Activated gamma-delta T cell treated with Interleukin-2 at 50 U/mL for 16 hours (primary cell): ENCODE data around the gene CCL16.
A peak's percentile ranks its signal among the peaks of the same experiment; 100 is the strongest.
"Not testable (repeated sequence)": the region's sequence is repeated elsewhere in the genome, so short reads cannot be mapped to it uniquely, and the experiment has no call there.

Source experiments
- DNase-seq: peaks from one replicate; pipeline ENCODE4 v3.0.0-alpha.2; 2020

CCL16 gene

DNA sequence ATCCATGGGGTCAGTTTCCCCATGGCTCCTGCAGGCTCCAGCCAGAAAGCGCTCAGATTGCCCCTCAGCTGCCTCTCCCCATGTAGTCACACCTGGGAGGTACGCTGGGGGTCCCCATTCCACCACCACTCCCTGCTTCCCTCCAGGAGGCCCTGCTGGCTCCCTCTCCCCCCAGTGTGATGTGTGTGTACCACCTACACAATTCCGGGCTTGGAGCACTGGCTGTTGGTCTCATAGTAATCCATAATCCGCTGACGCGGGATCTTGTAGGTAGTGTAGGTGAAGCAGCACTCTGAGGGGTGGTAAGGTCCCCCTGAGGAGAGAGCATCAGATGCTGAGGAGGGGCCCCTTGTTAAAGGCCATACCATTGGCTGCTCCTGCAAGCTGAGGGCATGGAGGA lies 2.8 kb upstream of the CCL16 start:
- no peak for DNase-seq

DNA sequence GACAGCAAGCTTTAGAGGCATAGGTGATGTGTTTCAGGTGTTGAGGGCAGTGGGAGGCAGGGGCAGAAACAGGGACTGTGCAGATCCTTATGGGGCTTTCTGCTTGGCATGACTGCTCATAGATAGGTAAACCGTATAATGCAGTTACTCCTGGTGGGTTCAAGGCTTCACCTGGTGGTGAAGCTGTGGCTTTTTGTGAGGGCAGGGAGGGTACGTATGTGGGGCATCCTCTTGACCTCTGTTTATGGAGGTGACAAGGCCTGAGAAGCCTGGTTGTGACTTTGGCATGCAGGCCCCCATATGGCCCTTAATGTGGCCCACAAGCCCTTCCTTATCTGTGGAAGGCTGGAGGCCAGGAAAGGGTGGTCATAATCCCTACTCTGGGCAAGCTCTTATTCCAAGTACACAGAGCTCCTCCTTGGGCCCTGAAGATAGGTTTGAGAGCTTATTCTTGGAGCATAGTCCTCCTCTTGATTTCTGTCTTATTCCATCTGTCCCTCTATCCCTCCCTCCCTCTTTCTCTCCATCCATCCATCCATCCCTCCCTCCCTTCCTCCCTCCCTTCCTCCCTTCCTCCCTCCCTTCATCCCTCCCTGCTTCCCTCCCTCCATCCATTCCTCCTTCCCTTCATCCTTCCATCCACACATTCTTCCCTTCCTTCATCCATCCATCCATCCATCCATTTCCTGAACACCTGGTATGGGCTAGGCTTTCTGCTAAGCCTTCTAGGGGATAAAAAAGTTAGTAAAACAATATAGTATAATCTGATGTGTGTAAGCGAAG lies 1.3 kb upstream of the CCL16 start:
- DNase-seq = no peak

DNA sequence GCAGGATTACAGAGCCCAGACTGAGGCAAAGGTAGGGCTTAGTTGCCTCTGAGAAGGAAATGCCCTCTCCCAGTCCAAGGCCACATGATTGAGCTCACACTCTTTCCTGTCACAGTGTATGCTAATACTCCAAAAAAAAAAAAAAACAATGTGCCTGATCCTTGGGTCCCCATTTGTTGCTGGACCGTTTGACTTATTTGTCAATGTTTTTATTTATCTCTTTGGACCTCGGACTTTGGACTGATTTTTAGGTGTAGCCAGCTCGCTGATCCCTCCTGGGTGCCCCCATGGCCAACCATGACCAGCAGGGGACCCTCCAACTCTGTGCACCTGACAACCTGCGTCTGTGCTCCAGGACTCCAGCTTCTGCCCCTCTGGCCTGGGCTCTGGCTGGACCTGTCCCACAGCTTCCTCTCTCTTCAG lies 622 bp upstream of the CCL16 start:
- no peak for DNase-seq

DNA sequence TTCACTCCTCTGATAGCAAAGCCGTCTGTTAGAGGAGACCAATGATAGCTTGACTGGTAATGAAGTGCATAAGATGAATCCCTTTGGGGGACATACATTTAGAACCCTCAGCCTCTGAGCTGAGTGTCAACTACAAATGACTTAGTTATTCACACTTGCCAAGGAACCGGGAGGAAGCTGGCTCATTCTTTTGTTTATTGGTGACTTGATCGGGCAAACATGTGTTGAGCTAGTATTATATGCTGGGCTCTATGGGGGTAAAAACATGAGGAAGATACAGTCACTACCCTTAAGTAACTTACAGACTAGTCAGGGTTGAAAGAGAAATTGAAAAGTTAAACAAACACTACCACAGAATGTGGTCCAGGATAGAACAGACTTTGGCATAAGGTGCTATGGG lies 3.0 kb downstream of the CCL16 start:
- no peak for DNase-seq

DNA sequence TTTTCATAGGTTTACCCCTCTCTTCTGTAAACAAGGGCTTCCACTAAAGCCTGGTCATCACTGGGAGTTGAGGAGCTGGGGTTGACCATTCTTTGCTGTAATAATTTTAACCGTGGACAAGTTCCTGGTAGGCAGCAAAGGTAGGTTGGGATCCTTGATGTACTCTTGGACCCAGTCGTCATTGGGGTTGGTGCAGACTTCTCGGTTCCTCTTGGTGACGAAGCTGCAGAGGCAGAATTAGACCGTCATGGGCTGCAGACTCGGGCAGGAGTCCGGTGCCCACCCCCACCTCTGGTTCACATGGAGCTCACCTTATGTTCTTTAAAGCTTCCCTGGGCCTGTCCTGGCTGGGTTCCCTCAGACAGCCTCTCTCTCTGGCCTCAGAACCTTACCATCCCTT lies 3.8 kb downstream of the CCL16 start:
- DNase-seq = no peak

DNA sequence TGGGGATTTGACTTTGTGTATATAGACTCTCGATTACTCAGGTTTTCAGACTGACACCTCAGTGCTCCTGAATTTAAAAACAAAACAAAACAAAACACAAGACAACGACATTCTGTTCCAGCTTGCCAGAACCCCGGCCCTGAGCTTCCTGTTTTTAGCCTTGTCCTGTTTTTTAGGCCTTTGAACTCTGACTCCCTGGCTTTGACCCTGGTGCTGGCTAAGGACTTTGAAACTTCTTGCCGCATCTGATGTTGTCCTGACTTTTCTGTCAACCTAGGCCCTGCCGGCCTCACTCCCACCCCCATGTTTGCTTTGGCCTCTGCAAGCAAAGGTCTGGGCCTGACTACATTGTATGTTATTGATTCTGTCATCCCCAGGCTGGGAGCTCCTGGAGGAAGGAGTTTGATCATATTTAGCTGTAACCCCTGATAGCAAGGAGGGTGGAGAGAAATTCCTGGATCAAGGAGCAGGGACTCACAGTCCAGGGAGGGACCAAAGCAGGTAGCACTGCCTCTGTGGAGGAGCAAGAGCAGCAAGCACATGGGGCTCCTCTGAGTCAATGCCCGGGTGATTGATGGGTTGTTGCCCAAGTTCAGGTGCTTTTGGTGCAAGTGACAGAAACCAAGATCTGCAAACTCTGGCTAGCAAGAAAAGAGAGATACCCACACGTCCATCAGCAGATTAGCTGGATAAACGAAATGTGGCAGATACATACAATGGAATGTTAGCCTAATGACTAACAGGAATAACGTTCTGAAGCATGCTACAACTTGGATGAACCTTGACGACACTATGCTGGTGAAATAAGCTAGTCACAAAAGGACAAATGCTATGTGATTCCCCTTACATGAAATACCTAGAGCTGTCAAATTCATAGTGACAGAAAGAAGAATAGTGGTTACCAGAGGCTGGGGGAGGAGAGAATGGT lies 7.7 kb downstream of the CCL16 start:
- no peak for DNase-seq

DNA sequence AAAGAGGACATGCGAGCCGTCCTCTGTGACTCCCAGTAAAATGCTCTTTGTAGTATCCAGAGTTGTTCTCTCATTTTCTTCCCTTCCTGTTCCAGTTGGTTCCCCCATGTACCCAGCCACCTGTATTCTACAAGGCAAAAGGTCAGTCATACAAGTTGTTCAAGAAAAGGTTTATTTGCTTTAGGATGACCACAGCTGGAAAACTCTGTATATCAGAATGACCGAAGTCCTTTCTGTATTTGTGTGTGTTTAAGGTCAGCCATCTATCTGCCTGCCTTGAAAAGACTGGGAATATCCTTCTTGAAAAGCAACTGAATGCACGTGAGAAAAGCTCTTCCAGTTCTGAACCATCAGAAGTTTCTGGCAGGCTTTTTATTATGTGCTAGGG lies 8.4 kb downstream of the CCL16 start:
- DNase-seq = no peak

DNA sequence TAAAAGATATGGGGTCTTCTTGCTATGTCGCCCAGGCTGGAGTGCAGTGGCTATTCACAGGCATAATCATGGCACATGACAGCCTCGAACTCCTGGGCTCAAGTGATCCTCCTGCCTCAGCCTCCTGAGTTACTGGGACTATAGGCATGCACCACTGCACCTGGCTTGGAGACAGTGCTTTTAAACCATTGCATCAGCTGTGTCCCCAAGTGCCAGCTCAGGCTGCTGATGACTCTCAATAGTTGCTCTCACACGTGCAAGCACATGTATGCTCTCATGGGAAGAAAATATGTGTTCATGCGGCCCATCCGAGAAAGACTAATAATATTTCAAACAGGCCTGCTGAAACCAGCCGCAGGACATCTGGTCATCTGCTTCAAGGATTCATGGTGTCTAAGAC lies 8.8 kb downstream of the CCL16 start:
- no peak for DNase-seq

DNA sequence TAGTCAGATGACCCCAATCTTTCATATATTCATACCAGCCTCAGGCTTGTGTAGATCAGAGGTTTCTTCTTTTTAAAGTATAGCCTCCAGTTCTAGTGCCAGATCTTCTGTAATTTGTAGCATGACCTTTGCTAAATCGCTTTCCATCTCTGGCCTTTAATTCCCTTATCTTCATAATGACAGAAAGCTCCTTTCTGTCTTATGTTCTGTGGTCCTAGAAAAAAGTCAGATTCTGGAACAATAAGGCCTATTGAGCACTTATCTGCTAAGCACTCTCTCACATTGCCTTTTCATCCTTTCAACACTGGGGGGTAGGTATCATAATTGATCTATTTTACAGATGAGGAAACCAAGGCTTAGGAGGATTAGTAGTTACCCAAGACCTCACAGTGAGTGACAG lies 9.2 kb downstream of the CCL16 start:
- DNase-seq = no peak

DNA sequence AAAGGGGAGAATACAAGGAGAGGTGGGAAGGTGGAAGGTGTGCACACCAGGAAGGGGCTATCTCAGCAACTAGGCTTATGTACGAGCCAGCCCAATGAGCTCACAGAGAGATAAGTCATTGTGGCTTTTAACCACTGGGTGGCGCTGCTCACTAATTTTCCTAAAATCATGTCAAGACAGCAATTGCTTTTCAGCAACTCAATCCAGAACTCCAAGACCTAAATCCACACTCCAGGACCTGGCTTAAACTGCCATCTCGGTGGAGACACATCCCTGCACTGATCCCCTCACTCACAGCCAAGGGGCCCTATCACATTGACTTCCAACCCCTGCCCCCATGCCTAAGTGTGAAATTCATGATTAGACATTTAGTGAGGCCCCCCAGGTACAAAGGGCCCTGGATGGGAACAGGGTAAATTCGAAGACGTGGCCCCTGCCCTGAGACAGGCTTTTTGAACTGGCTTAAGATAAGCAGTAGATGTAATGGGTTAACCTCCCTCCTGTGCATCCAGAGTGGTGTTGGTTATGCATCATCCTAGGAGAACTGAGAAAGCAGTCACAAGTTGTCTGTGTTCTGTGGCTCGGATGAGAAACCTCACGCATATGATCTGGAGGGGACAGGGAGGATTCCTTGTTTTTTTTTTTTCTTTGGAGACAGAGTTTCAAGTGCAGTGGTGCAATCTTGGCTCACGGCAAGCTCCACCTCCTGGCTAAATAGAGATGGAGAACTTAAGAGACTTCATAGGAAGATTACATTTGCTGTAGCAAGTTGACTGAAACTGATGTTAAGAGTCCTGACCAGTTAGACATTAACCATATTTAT lies 11.5 kb downstream of the CCL16 start:
- DNase-seq = peak; percentile 81

DNA sequence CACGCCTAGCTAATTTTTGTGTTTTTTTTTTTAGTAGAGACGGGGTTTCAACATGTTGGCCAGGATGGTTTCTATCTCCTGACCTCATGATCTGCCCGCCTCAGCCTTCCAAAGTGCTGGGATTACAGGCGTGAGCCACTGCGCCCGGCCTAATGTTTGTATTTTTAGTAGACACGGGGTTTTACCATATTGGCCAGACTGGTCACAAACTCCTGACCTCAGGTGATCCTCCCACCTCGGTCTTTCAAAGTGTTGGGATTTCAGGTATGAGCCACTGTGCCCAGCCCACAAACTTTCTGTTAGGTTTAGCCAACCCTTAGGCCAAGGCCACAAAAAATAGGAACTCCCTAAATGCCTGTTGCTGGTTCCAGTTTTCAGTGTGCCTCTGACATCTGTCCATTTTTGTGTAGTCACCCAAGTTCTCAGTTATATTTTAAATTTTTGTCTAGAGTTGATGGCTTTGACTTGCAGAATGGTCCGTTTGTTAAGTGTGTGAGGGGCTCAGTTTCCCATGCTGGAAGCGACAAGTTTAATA lies 12.7 kb downstream of the CCL16 start:
- no peak for DNase-seq

DNA sequence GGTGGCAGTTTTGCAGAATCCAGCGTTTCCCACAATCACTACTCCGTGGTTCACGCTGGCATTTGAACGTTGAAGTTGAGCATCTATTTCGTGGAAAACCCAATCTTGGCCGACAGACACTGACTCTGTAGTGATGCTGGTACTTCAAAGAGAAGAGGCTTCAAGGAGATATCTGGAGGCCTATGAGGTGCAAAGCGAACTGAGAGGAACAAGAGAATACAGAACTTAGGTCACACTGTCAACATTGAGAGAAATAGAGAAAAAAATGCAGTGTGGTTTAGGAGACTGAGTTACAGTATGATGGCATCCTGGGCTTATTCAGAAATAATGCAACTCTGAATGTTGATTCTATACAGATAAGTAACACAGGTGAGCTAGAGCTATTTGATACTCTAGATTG lies 16.0 kb downstream of the CCL16 start:
- no peak for DNase-seq

DNA sequence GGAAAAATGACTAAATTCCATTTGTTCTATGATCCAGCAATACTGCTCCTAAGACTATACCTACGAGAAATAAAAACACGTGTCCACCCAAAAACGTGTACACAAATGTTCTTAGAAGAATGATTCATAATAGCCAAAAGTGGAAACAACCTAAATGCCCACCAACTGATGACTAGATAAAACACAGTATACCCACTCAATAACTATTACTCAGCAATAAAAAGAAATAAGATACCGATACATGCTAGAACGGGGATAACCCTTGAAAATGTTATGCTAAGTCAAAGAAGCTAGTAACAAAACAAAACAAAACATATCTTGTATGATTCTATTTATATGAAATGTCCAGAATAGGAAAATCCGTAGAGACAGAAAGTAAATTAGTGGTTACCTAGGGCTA lies 17.6 kb downstream of the CCL16 start:
- DNase-seq = no peak

DNA sequence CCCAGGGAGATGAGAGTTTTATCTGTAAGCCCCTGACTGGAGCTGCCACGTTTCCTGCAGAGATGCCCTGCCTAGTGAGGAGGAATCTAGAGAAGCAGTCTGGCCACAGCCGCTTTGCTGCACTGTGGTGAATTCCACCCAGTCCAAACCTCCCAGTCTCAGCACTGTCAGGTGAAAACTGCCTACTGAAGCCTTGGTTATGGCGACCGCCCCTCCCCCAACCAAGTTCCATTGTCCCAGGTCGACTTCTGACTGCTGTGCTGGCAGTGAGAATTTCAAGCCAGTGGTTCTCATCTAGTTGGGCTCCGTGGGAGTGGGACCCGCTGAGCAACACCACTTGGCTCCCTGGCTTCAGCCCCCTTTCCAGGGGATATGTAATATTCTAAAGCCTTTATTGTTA lies 27.6 kb downstream of the CCL16 start:
- DNase-seq = no peak

DNA sequence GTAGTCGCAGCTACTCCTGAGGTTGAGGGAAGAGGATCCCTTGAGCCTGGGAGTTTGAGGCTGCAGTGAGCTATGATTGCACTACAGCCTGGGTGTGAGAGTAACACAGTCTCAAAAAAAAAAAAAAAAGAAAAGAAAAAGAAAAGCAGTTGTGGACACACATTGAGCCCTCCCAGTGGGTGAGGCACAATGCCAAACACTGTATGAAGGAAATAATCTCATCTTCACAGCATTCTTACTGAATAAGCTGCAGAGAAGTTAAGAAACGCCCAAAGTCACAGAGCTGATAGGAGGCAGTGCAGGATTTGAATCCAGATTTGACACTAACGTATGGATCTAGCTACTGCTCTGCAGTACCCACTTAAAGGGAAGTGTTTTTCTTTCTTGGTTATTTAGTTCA lies 31.9 kb downstream of the CCL16 start:
- DNase-seq = no peak

DNA sequence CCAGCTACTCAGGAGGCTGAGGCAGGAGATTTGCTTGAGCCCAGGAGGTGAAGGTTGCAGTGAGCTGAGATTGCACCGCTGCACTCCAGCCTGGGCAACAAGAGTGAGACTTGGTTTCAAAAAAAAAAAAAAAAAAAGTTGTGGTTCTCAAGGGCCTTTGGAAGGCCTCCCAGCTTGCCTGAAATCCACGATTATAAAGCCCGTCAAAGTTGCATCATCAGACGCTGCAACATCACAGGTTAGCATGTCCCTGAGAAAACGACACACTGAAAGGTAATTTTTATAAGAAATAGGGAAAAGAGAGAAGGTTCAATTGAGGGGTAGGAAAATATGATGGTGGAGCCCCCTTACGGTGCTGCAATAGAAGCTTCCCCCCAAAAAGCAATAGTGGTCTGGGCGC lies 33.2 kb downstream of the CCL16 start:
- no peak for DNase-seq

DNA sequence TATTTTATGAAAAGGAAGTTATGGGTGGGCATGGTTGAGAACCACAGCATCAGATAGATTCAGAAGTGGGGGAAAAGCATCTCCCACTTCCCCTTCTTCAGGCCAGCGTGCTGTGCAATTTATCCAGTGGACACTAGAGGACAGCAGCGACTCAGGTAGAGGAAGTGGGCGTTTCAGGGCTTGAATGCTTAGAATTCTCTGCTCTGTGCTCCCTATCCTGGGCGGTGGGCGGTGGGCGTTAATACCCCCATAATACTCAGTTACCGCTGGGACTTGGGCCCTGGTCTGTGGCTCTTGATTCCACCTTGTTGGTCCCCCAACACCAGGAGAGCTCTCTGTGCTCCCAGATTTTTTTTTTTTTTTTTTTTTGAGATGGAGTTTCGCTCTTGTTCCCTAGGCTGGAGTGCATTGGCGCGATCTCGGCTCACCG lies 34.1 kb downstream of the CCL16 start:
- DNase-seq = peak; percentile 62

DNA sequence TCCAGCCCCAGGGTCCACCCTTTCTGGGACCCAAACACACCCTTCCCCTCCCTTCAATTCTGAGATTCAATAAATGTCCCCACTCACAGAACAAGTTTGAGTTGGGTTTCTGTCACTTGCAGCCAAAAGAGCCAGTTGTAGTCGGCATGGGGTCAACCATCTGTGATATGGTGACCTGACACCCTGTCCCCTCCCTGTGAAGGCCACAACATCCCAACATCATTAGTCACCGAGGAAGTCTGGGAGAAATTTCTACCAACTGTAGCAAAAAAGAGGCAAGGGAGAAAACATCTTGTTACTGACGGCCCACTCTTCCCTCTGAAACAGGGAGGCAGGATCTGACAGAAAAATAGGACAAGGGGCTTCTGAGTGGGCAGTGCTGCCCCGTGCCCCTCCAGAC lies 37.1 kb downstream of the CCL16 start:
- DNase-seq = no peak

DNA sequence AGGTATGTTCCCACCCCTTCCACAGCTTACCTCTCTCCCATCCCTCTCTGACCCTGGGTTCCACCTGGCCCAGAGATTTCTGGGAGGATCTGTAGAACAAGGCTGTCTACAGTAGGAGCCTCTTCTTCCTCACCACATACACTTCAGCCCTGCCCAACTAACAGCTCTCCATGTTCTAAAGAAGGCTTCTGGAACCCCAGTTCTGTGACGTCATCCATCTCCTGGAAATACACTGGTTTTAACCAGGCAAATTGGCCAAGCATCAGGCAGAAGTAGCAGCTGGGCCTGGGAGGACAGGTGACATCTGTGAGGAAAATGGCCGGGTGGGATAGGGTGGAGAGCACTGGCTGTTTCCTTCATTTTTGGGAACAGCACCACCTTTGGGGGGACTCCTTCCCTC lies 37.8 kb downstream of the CCL16 start, which contains the start of gene LYZL6:
TSS of gene LYZL6 (minus strand) at position 177 of the 400 bp plus-strand sequence. CDS start 4,357 bp downstream, outside the sequence.
- DNase-seq = no peak

DNA sequence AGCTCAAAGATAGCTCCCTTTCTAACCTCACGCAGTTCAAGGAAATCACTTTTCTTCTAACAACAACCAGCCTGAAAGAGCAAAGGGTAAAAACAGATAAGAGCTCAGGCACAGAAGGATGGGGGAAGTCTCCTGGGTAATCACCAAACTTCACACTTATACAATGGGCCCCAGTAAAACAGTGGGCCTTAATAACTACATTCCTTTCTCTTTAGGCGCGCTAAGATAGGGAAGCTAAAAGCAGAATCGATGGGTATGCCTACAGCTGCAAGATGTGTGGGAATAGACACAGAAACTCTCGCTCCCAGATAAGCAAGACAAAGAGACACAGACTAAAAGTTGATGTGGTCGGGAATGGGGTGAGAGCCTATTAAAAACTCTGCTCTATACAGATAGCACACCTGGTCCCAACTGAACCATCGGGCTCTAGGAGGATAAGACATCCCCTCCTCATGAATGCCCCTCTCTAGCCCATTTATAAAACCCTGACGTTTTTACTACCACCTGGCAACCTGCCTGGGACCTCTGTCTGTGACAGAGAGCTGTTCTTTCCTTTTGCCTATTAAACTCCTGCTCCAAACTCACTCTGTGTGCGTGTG lies 38.6 kb downstream of the CCL16 start:
- no peak for DNase-seq

DNA sequence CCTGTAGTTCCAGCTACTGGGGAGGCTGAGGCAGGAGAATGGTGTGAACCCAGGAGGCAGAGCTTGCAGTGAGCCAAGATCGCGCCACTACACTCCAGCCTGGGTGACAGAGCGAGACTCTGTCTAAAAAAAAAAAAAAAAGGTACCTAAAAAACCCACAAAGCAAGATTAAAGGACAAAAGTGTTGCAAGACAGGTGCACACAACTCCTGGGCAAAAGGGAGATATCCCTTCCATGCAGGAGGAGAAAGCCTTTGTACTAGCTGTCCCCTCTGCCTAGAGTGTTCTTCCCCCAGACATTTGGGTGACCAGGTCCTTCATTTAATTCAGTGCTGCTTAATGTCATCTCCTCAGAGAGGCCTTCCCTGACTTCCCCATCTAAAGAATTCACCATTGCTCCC lies 42.8 kb downstream of the CCL16 start:
- not testable (repeated sequence) for DNase-seq

DNA sequence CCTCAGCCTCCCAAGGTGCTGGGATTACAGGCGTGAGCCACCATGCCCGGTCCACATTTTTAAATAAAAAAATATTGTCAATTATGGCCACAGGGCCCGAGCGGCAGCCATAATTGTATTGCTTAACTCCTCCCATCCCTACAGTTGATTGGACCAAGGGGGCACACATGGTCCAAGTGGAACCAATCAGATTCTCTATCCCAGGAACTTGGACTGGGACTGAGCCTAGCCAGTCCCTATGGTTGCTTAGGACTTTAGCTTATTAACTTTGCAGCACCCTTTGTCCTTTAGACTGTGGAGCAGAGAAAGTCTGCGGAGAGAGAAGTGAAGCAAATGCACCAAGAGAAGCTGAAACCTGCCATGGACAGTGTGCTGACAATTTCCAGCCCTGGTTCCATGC lies 45.2 kb downstream of the CCL16 start:
- DNase-seq = no peak
